HepG2 (cell line): Measurements from ENCODE around the gene ZNF33B. TPM values are rescaled to one million over a fixed set of nuclear protein-coding genes. Genes with fewer than 3 reads are reported as not detected.
"Not testable (repeated sequence)": the region's sequence is repeated elsewhere in the genome, so short reads cannot be mapped to it uniquely, and the experiment has no call there.

Experiments
- BCL6 ChIP-seq: IDR thresholded peaks from 2 replicates; pipeline ENCODE4 v1.6.1; 2016; ENCODE audit warnings: missing genetic modification reagents, missing compliant biosample characterization
- DMAP1 ChIP-seq: IDR thresholded peaks from 2 replicates; pipeline ENCODE4 v1.6.1; 2016
- FOSL2 ChIP-seq: sonication (generic); formaldehyde crosslinking; IDR thresholded peaks from 2 replicates; pipeline ENCODE4 v1.4.0; 2020; ENCODE audit warnings: missing genetic modification reagents
- FOXA3 ChIP-seq: IDR thresholded peaks from 2 replicates; pipeline ENCODE4 v1.6.1; 2016; ENCODE audit warnings: missing genetic modification reagents, missing compliant biosample characterization
- FOXO1 ChIP-seq: sonication (generic); formaldehyde crosslinking; IDR thresholded peaks from 2 replicates; pipeline ENCODE4 v1.4.0; 2020; ENCODE audit warnings: missing genetic modification reagents
- GFI1 ChIP-seq: sonication (generic); formaldehyde crosslinking; IDR thresholded peaks from 2 replicates; pipeline ENCODE4 v1.5.0; 2020; ENCODE audit warnings: missing genetic modification reagents, mild to moderate bottlenecking, borderline replicate concordance
- KDM5B ChIP-seq: sonication (generic); formaldehyde crosslinking; IDR thresholded peaks from 2 replicates; pipeline ENCODE4 v1.4.0; 2020; ENCODE audit warnings: missing genetic modification reagents, mild to moderate bottlenecking, borderline replicate concordance
- LCORL ChIP-seq, 2 experiments: fragments of 450-650 bp in 1 of 2; sonication (generic) in 1 of 2; formaldehyde crosslinking in 1 of 2; IDR thresholded peaks; 2 replicates each; pipeline versions ENCODE4 v1.5.0 to v1.6.1; 2017 to 2020; ENCODE audit warnings: antibody characterized with exemption in 1 of 2, missing genetic modification reagents in 1 of 2
- MED1 ChIP-seq: sonication (generic); formaldehyde crosslinking; IDR thresholded peaks from 2 replicates; pipeline ENCODE4 v1.4.0; 2020; ENCODE audit warnings: missing genetic modification reagents
- MED8 ChIP-seq: sonication (generic); formaldehyde crosslinking; IDR thresholded peaks from 2 replicates; pipeline ENCODE4 v1.8.1; 2023; ENCODE audit warnings: mild to moderate bottlenecking, missing genetic modification reagents; ENCODE audit not compliant: insufficient replicate concordance
- NR2F6 ChIP-seq, 2 experiments: IDR thresholded peaks; 2 replicates each; pipeline ENCODE4 v1.6.1; 2016; ENCODE audit warnings: antibody characterized with exemption in 1 of 2, mild to moderate bottlenecking in 1 of 2
- PHF21A ChIP-seq: sonication (generic); formaldehyde crosslinking; IDR thresholded peaks from 2 replicates; pipeline ENCODE4 v1.5.0; 2020; ENCODE audit warnings: mild to moderate bottlenecking, missing genetic modification reagents
- RXRB ChIP-seq: IDR thresholded peaks from 2 replicates; pipeline ENCODE4 v1.6.1; 2016; ENCODE audit warnings: borderline replicate concordance, missing genetic modification reagents, missing compliant biosample characterization
- SKI ChIP-seq: fragments of 450-650 bp; IDR thresholded peaks from one replicate; pipeline ENCODE4 v1.6.1; 2018; ENCODE audit warnings: mild to moderate bottlenecking; ENCODE audit not compliant: partially characterized antibody
- SNAI1 ChIP-seq: sonication (generic); formaldehyde crosslinking; IDR thresholded peaks from 2 replicates; pipeline ENCODE4 v1.5.0; 2020; ENCODE audit warnings: mild to moderate bottlenecking, missing genetic modification reagents, borderline replicate concordance
- SOX13 ChIP-seq, 3 experiments: fragments of 450-650 bp in 1 of 3; sonication (generic) in 1 of 3; formaldehyde crosslinking in 1 of 3; IDR thresholded peaks in 2 of 3; conservative IDR thresholded peaks in 1 of 3; 2 replicates each; pipeline versions ENCODE4 v1.5.0 to v1.6.1; 2016 to 2020; ENCODE audit warnings: antibody characterized with exemption in 1 of 3, mild to moderate bottlenecking in 1 of 3, missing compliant biosample characterization in 1 of 3, missing genetic modification reagents in 1 of 3, moderate library complexity in 1 of 3
- ZMYM3 ChIP-seq: sonication (generic); formaldehyde crosslinking; IDR thresholded peaks from 2 replicates; pipeline ENCODE4 v1.5.1; 2020; ENCODE audit warnings: mild to moderate bottlenecking, missing genetic modification reagents
- ZMYM4 ChIP-seq: sonication (generic); formaldehyde crosslinking; IDR thresholded peaks from 2 replicates; pipeline ENCODE4 v1.8.1; 2023; ENCODE audit warnings: mild to moderate bottlenecking, missing genetic modification reagents
- ZNF501 ChIP-seq: sonication (generic); formaldehyde crosslinking; IDR thresholded peaks from 2 replicates; pipeline ENCODE4 v1.5.1; 2020; ENCODE audit warnings: mild to moderate bottlenecking, moderate library complexity, missing genetic modification reagents
- ZNF556 ChIP-seq: sonication (generic); formaldehyde crosslinking; IDR thresholded peaks from 2 replicates; pipeline ENCODE4 v1.4.0; 2020; ENCODE audit warnings: mild to moderate bottlenecking, missing genetic modification reagents, borderline replicate concordance
- polyA plus RNA-seq, 8 experiments: library from polyadenylated mRNA; depleted of rRNA in 3 of 8; stranded (reverse) in 7 of 8; unstranded in 1 of 8; fragments of >200 nt; fragmentation: Illumina TruSeq in 4 of 8; extraction: Trizol in 4 of 8; gene quantifications; 2 replicates each; pipeline versions ENCODE4 v1.2.1 to v1.2.3, GENCODE V29; 2011 to 2016; ENCODE audit warnings: low read depth in 4 of 8, missing spikeins in 1 of 8, mixed read lengths in 1 of 8; ENCODE audit not compliant: insufficient read depth in 1 of 8
- total RNA-seq, 5 experiments: library from RNA; depleted of rRNA; stranded (reverse); fragments of >200 nt; fragmentation: Illumina TruSeq; extraction: Trizol; gene quantifications; 2 replicates each; pipeline ENCODE4 v1.2.3, GENCODE V29; 2016; ENCODE audit warnings: low read depth in 1 of 5
- TF ChIP-seq, protein P1 (sequence below): IDR thresholded peaks from 2 replicates; pipeline ENCODE4 v1.4.0; 2020; ENCODE audit warnings: mild to moderate bottlenecking, missing genetic modification reagents
- TF ChIP-seq, protein P2 (sequence below): sonication (generic); formaldehyde crosslinking; conservative IDR thresholded peaks from 2 replicates; pipeline ENCODE4 v1.8.0; 2022; ENCODE audit warnings: mild to moderate bottlenecking, moderate library complexity, missing genetic modification reagents

Gene ZNF33B
- total and polyA plus RNA-seq, 2 of the 13 experiments (the other 11 are each of a cell fraction or from before 2014, with no cell fraction given) = 18.4 to 23.5 TPM

DNA sequence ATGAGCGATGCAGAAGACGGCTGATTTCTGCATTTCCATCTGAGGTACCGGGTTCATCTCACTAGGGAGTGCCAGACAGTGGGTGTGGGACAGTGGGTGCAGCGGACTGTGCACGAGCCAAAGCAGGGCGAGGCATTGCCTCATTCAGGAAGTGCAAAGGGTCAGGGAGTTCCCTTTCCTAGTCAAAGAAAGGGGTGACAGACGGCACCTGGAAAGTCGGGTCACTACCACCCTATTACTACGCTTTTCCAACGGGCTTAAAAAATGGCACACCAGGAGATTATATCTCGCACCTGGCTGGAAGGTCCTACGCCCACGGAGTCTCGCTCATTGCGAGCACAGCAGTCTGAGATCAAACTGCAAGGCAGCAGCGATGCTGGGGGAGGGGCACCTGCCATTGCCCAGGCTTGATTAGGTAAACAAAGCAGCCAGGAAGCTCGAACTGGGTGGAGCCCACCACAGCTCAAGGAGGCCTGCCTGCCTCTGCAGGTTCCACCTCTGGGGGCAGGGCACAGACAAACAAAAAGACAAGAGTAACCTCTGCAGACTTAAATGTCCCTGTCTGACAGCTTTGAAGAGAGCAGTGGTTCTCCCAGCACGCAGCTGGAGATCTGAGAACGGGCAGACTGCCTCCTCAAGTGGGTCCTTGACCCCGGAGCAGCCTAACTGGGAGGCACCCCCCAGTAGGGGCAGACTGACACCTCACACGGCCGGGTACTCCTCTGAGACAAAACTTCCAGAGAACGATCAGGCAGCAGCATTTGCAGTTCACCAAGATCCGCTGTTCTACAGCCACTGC is 27.0 kb upstream of the ZNF33B start (continued):
- TF ChIP-seq GFI1 (CRISPR knock-in tag) = peak; percentile 61; the same call in 1 of the 2 replicates
- TF ChIP-seq ZMYM3 (CRISPR knock-in tag) = peak; percentile 50; the same call in 1 of the 2 replicates
- TF ChIP-seq NR2F6, LCORL, SOX13 (IDR thresholded peaks at IDR 0.05): not testable (repeated sequence)
- TF ChIP-seq NR2F6 (CRISPR knock-in tag; IDR thresholded peaks at IDR 0.05) = peak; percentile 7; the same call in 1 of the 2 replicates
- TF ChIP-seq LCORL (CRISPR knock-in tag; IDR thresholded peaks at IDR 0.05) = peak; percentile 47; the same call in 1 of the 2 replicates
- TF ChIP-seq SKI = peak; percentile 57
- TF ChIP-seq MED1 = peak; percentile 31; the same call in 1 of the 2 replicates
- peak; percentile 40 for TF ChIP-seq MED8 (CRISPR knock-in tag)
- peak; percentile 65; the same call in 1 of the 2 replicates for TF ChIP-seq FOXA3 (CRISPR knock-in tag)
- TF ChIP-seq RXRB (CRISPR knock-in tag) = peak; percentile 19; the same call in 1 of the 2 replicates
- peak; percentile 37; the same call in 1 of the 2 replicates for TF ChIP-seq ZNF556
- peak; percentile 49 for TF ChIP-seq ZMYM4 (CRISPR knock-in tag)
- TF ChIP-seq FOSL2 (CRISPR knock-in tag) = 0 out of 2 replicates have a peak, but pooled peaks have one; percentile 7
- TF ChIP-seq, protein P1, sequence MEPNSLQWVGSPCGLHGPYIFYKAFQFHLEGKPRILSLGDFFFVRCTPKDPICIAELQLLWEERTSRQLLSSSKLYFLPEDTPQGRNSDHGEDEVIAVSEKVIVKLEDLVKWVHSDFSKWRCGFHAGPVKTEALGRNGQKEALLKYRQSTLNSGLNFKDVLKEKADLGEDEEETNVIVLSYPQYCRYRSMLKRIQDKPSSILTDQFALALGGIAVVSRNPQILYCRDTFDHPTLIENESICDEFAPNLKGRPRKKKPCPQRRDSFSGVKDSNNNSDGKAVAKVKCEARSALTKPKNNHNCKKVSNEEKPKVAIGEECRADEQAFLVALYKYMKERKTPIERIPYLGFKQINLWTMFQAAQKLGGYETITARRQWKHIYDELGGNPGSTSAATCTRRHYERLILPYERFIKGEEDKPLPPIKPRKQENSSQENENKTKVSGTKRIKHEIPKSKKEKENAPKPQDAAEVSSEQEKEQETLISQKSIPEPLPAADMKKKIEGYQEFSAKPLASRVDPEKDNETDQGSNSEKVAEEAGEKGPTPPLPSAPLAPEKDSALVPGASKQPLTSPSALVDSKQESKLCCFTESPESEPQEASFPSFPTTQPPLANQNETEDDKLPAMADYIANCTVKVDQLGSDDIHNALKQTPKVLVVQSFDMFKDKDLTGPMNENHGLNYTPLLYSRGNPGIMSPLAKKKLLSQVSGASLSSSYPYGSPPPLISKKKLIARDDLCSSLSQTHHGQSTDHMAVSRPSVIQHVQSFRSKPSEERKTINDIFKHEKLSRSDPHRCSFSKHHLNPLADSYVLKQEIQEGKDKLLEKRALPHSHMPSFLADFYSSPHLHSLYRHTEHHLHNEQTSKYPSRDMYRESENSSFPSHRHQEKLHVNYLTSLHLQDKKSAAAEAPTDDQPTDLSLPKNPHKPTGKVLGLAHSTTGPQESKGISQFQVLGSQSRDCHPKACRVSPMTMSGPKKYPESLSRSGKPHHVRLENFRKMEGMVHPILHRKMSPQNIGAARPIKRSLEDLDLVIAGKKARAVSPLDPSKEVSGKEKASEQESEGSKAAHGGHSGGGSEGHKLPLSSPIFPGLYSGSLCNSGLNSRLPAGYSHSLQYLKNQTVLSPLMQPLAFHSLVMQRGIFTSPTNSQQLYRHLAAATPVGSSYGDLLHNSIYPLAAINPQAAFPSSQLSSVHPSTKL = peak; percentile 81
- TF ChIP-seq BCL6 = peak; percentile 30; the same call in 1 of the 2 replicates
- peak; percentile 62; the same call in 1 of the 2 replicates for TF ChIP-seq PHF21A
- TF ChIP-seq, protein P2, sequence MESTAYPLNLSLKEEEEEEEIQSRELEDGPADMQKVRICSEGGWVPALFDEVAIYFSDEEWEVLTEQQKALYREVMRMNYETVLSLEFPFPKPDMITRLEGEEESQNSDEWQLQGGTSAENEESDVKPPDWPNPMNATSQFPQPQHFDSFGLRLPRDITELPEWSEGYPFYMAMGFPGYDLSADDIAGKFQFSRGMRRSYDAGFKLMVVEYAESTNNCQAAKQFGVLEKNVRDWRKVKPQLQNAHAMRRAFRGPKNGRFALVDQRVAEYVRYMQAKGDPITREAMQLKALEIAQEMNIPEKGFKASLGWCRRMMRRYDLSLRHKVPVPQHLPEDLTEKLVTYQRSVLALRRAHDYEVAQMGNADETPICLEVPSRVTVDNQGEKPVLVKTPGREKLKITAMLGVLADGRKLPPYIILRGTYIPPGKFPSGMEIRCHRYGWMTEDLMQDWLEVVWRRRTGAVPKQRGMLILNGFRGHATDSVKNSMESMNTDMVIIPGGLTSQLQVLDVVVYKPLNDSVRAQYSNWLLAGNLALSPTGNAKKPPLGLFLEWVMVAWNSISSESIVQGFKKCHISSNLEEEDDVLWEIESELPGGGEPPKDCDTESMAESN = peak; percentile 63; the same call in 1 of the 2 replicates
- peak in 1 of 2 experiments; percentile 36; a peak in 1 of 4 replicates for TF ChIP-seq SOX13 (CRISPR knock-in tag; conservative IDR thresholded peaks at IDR 0.05 in 1 of 2, IDR thresholded peaks at IDR 0.05 in 1 of 2)
- TF ChIP-seq ZNF501 = 0 out of 2 replicates have a peak, but pooled peaks have one; percentile 51
- peak; percentile 82; the same call in 1 of the 2 replicates for TF ChIP-seq KDM5B (CRISPR knock-in tag)
- TF ChIP-seq DMAP1 (CRISPR knock-in tag) = peak; percentile 62; the same call in 1 of the 2 replicates
- peak; percentile 82; the same call in 1 of the 2 replicates for TF ChIP-seq SNAI1 (CRISPR knock-in tag)
- TF ChIP-seq FOXO1 (CRISPR knock-in tag) = peak; percentile 19; the same call in 1 of the 2 replicates
